C4-2B (cell line): ENCODE measurements around the gene STMP1.

Experiments
- ZFX ChIP-seq: fragments of 450-650 bp; IDR thresholded peaks from 2 replicates; pipeline ENCODE4 v1.6.1; 2017
- TF ChIP-seq, protein P1 (sequence below): fragments of 450-650 bp; conservative IDR thresholded peaks from 2 replicates; pipeline ENCODE4 v1.5.1; 2017; ENCODE audit warnings: mild to moderate bottlenecking

DNA sequence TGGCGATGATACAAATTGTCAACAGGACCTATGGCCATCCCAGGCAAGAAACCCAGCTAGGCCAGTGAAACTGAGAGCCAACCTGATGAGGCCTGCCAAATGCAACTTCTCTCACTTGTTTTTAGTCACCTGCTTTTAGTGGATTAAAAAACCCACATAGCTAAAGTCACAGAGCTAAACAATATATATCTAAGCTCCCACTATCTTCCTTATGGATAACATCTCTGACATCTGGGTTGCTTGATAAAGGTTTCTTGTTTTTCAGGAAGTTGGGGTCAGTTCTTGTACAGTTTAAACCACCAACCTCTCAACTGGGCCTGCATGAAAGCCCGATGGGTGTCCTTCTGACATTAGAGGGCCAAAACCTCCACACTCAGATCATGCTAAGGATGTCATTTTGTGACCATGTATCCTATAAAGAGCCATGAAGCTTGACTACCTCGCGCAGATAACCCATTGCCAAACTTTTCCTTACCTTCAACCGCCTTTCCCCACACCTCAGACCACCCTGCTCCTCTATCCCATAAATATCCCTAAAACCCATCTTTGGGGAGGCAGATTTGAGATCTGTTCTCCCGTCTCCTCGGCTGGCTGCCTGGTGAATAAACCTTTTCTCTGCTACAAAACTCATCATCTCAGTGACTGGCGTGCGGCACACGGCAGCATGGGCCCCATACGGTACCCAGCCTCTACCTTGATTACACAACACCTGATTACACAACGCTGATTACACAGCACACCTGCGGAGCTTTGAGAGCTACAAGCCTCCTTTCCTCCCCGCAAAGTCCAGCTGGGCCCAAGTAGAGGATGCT is 797 bp upstream of the STMP1 start:
- TF ChIP-seq, protein P1, sequence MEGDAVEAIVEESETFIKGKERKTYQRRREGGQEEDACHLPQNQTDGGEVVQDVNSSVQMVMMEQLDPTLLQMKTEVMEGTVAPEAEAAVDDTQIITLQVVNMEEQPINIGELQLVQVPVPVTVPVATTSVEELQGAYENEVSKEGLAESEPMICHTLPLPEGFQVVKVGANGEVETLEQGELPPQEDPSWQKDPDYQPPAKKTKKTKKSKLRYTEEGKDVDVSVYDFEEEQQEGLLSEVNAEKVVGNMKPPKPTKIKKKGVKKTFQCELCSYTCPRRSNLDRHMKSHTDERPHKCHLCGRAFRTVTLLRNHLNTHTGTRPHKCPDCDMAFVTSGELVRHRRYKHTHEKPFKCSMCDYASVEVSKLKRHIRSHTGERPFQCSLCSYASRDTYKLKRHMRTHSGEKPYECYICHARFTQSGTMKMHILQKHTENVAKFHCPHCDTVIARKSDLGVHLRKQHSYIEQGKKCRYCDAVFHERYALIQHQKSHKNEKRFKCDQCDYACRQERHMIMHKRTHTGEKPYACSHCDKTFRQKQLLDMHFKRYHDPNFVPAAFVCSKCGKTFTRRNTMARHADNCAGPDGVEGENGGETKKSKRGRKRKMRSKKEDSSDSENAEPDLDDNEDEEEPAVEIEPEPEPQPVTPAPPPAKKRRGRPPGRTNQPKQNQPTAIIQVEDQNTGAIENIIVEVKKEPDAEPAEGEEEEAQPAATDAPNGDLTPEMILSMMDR: no peak
- TF ChIP-seq ZFX: no peak
